ENCODE data around the gene TNS3.

TNS3 gene

DNA sequence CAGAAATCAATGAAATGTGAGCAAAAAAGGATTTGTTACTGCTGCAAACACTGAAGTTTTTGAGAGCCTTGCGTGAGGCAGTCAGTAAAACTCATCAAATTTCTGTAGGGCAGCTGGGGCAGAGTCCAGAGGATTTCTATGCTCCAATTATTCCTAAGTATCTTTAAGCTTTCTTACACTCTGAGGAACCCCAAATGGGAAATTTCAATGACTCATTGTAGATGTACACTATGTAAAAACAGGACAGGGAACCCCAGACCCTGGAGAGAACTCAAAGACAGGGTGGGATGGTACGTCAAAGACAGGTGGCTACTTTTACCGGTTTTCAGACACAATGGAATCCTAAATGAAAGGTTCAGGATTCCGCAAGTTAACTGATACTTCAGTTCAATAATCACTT is 120.2 kb downstream of the TNS3 start:
- Histone ChIP-seq H3K27me3 (ENCODE audit: insufficient read depth, low read depth) (no peaks in the 10 kb centered on the region), H2AFZ (ENCODE audit: low read depth) (no peak overlapping the region), H3K27ac (no peak overlapping the region), H3K4me3 (IDR thresholded peaks at IDR 0.05; ENCODE audit: insufficient read depth, low read depth, low read length) (no peak overlapping the region), H3K4me2 (no peak overlapping the region), H3K36me3 (ENCODE audit: insufficient read depth) (peaks cover 7% of the 10 kb centered on the region; the same call in 1 of the 2 replicates), H3K4me1 (ENCODE audit: low read depth, poor library complexity, severe bottlenecking) (peaks cover 73% of the 10 kb centered on the region), H3K79me2 (ENCODE audit: insufficient read depth, low read depth) (peaks cover 98% of the 10 kb centered on the region), H3K9ac (no peak overlapping the region), H4K20me1 (ENCODE audit: insufficient read depth) (peaks cover 84% of the 10 kb centered on the region)
- no peak for TF ChIP-seq CTCF (conservative IDR thresholded peaks at IDR 0.05; ENCODE audit: low read depth, low read length)

DNA sequence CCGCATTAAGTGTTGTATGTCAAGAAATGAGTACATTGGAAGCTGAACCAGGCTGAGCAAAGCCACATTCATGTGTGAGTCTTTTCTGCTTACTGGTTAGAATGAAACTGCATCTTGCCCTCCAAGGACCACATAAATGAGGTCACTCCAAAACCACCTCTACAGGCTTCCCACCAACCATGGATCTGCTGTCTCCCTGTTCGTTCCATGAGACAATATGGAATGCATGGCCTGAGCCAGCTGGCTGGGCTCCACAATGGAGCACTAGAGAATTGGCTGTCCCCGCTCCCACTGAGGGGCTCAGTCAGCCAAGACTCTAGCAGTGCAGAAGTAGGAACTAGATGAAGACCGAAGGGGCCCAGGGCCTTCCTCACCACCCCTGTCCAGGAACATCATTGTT is 120.8 kb downstream of the TNS3 start:
- H4K20me1 ChIP-seq (ENCODE audit: insufficient read depth): peaks cover 84% of the 10 kb centered on the region

DNA sequence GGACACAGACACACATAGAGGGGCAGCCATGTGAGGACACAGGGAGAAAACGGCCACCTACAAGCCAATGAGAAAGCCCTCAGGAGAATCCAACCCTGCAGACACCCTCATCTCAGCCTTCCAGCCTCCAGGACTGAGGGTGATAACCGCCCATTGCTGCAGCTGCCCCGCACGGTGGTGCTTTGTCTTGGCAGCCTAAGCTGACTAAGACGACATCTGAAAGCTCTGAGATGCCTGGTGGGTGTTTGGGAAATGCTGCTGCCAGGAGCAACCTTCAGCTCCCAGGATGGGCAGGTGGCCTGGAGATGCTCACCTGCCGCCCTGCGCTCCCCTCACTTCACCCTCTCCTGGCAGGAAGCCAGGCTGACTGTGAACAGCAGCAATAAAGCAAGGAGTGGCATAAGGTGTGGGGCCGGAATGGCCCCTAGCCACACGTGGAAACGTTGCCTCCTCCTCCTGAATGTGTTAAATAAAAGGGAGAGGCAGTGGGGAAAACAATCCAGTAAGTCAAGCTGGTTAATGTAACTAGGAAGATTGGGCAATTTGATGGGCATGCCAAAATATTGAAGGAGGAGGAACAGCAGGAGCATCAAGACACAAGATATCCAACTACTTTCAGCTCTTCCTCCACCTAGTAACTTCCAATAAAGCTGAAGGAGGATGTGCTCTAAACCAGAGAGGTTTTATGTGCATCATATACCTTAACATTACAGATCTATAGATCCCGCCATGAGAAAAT is 121.5 kb downstream of the TNS3 start:
- H3K4me1 ChIP-seq (ENCODE audit: low read depth, poor library complexity, severe bottlenecking): peaks cover 67% of the 10 kb centered on the region
- no peaks in the 10 kb centered on the region for H3K27me3 ChIP-seq (ENCODE audit: insufficient read depth, low read depth)
- H4K20me1 ChIP-seq (ENCODE audit: insufficient read depth): peaks cover 87% of the 10 kb centered on the region
- no peak overlapping the region for H2AFZ ChIP-seq (ENCODE audit: low read depth)
- H3K4me3 ChIP-seq (IDR thresholded peaks at IDR 0.05; ENCODE audit: insufficient read depth, low read depth, low read length): no peak overlapping the region
- no peak for TF ChIP-seq CTCF (conservative IDR thresholded peaks at IDR 0.05; ENCODE audit: low read depth, low read length)
- H3K4me2 ChIP-seq: no peak overlapping the region
- peaks cover 7% of the 10 kb centered on the region; the same call in 1 of the 2 replicates for H3K36me3 ChIP-seq (ENCODE audit: insufficient read depth)
- peaks cover 98% of the 10 kb centered on the region for H3K79me2 ChIP-seq (ENCODE audit: insufficient read depth, low read depth)
- no peak overlapping the region for H3K27ac ChIP-seq
- no peak overlapping the region for H3K9ac ChIP-seq

More for the DNA sequence above, 120.8 kb downstream of the TNS3 start:
- H3K9ac ChIP-seq: no peak overlapping the region
- H2AFZ ChIP-seq (ENCODE audit: low read depth): no peak overlapping the region
- peaks cover 68% of the 10 kb centered on the region for H3K4me1 ChIP-seq (ENCODE audit: low read depth, poor library complexity, severe bottlenecking)
- TF ChIP-seq CTCF (conservative IDR thresholded peaks at IDR 0.05; ENCODE audit: low read depth, low read length): no peak
- H3K27me3 ChIP-seq (ENCODE audit: insufficient read depth, low read depth): no peaks in the 10 kb centered on the region
- H3K27ac ChIP-seq: no peak overlapping the region
- peaks cover 7% of the 10 kb centered on the region; the same call in 1 of the 2 replicates for H3K36me3 ChIP-seq (ENCODE audit: insufficient read depth)
- no peak overlapping the region for H3K4me2 ChIP-seq
- H3K4me3 ChIP-seq (IDR thresholded peaks at IDR 0.05; ENCODE audit: insufficient read depth, low read depth, low read length): no peak overlapping the region
- peaks cover 98% of the 10 kb centered on the region for H3K79me2 ChIP-seq (ENCODE audit: insufficient read depth, low read depth)

GRCh38 chr7:47458486-47458885 is 123.4 kb downstream of the TNS3 start:
- Histone ChIP-seq H4K20me1 (ENCODE audit: insufficient read depth) (peaks cover 90% of the 10 kb centered on the region), H3K36me3 (ENCODE audit: insufficient read depth) (peaks cover 4% of the 10 kb centered on the region; the same call in 1 of the 2 replicates), H3K4me2 (no peak overlapping the region), H2AFZ (ENCODE audit: low read depth) (no peak overlapping the region), H3K4me1 (ENCODE audit: low read depth, poor library complexity, severe bottlenecking) (peaks cover 53% of the 10 kb centered on the region), H3K79me2 (ENCODE audit: insufficient read depth, low read depth) (peaks cover 98% of the 10 kb centered on the region), H3K4me3 (IDR thresholded peaks at IDR 0.05; ENCODE audit: insufficient read depth, low read depth, low read length) (no peak overlapping the region), H3K27ac (no peak overlapping the region), H3K27me3 (ENCODE audit: insufficient read depth, low read depth) (no peaks in the 10 kb centered on the region), H3K9ac (no peak overlapping the region)
- no peak for TF ChIP-seq CTCF (conservative IDR thresholded peaks at IDR 0.05; ENCODE audit: low read depth, low read length)

Measured in KMS-11 (cell line).